ENCODE measurements around the gene MAL. TPM values are rescaled to one million over a fixed set of nuclear protein-coding genes. Genes with fewer than 3 reads are reported as not detected.

MAL gene
- total RNA-seq, 4 donors from 2014 or later = 0.93 to 4.7 TPM; not detected in 2

DNA sequence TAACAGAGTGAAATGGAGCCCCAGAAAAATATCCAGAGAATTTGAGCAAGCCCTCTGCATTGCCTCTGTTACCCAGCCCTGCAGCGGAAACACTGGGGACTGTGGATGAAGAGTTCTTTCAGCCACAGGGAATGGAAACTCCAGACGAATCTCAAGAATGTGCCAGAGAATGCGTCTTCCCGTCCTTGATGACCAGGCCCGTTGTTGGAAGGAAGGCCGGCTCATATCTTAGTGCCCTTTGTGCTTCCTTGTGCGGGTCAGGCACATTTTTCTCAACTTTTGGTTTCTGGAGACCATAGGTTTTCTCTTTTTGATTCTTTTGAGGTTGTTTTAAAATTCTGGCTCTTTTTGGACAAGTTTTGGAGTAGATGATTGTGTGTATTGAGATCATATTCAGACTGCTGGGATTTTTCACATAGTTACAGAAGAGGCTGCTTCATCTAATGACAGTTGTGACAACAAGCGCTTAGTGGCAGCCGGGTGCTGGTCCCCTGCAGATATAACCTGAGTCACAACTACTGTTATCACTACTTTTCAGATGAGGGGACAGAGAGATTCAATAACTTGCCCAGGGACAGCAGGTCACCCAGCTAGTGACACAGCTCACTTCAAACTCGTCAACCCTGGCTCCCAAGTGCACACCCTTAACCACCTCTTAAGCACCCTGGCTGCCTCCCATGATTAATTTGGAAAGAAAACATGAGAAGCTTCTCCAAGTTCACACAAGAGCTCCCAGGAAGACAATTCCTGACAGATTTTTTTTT is 15.7 kb downstream of the MAL start:
- TF ChIP-seq, protein P1, sequence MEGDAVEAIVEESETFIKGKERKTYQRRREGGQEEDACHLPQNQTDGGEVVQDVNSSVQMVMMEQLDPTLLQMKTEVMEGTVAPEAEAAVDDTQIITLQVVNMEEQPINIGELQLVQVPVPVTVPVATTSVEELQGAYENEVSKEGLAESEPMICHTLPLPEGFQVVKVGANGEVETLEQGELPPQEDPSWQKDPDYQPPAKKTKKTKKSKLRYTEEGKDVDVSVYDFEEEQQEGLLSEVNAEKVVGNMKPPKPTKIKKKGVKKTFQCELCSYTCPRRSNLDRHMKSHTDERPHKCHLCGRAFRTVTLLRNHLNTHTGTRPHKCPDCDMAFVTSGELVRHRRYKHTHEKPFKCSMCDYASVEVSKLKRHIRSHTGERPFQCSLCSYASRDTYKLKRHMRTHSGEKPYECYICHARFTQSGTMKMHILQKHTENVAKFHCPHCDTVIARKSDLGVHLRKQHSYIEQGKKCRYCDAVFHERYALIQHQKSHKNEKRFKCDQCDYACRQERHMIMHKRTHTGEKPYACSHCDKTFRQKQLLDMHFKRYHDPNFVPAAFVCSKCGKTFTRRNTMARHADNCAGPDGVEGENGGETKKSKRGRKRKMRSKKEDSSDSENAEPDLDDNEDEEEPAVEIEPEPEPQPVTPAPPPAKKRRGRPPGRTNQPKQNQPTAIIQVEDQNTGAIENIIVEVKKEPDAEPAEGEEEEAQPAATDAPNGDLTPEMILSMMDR (IDR thresholded peaks at IDR 0.05) = no peak
- DNase-seq (ENCODE audit: low spot score) (no peak), ATAC-seq (ENCODE audit: low FRiP score) (no peak)

DNA sequence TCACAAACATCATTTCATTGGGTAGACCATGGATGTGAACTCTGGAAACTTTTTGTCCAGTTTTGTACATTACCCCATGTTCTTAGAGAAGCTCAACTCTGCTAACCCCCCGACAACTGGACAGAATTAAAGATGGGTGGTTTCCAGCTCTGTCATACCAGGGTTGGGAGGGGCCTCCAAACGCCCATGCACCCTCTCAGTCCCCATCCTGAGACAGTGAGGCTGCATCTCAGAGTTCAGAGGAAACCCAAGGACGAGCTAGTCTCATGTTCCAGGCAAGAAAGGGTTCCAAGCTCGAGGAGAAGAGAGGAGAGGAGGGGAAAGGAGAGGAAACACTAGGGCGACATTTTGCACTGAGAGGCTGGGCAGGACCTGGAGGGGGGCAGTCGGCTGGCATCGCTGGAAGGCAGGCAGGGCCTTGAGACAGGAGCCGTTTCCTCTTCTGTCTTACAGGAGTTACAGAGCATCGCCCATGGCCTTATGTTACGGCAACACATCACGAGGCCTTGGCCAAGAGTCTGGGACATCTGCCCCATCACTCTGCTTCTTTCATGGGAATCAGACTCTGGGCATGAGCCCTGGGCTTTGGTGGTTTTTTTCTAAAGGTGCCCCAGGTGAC is 16.4 kb downstream of the MAL start:
- TF ChIP-seq, protein P1 (IDR thresholded peaks at IDR 0.05) = no peak
- no peak for ATAC-seq (ENCODE audit: low FRiP score)
- no peak for DNase-seq (ENCODE audit: low spot score)

- DNase-seq (ENCODE audit: low spot score) (no peak), ATAC-seq (ENCODE audit: low FRiP score) (peak; percentile 8)
- TF ChIP-seq, protein P1 (IDR thresholded peaks at IDR 0.05) = no peak
Observed at GRCh38 chr2:95042472-95043271, 17.2 kb downstream of the MAL start.

- TF ChIP-seq, protein P1 (IDR thresholded peaks at IDR 0.05) = no peak
- peak; percentile 41 for ATAC-seq (ENCODE audit: low FRiP score)
- no peak for DNase-seq (ENCODE audit: low spot score)
Observed at GRCh38 chr2:95043300-95044093, 18.0 kb downstream of the MAL start.

- no peak for ATAC-seq (ENCODE audit: low FRiP score)
- TF ChIP-seq, protein P1 (IDR thresholded peaks at IDR 0.05) = no peak
- no peak for DNase-seq (ENCODE audit: low spot score)
Observed at GRCh38 chr2:95044601-95045000, 19.1 kb downstream of the MAL start.

GRCh38 chr2:95046371-95047112 is 21.0 kb downstream of the MAL start:
- DNase-seq (ENCODE audit: low spot score) = no peak
- TF ChIP-seq, protein P1 (IDR thresholded peaks at IDR 0.05) = no peak
- ATAC-seq (ENCODE audit: low FRiP score) = no peak
